ENCODE results near the gene CEMIP.
A peak's percentile ranks its signal among the peaks of the same experiment; 100 is the strongest.

Gene CEMIP

DNA sequence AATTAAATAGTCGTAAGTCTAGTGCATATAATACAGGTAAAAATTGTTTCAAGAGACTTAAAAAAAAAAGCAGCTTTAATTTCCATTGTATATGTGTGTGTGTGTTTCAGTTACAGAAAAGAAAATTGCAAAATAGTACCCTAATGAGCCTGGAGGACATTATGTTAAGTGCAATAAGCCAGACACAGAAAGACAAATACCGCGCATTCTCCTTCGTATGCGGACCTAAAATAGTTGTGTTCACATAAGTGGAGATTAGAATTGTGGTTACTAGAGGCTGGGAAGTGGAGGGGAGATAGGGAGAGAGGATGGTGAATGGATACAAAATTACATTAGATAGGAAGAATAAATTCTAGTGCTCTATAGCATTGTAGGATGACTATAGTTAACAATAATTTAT, 206.8 kb downstream of the CEMIP start:
- no peak for DNase-seq (ENCODE audit: low spot score)

DNA sequence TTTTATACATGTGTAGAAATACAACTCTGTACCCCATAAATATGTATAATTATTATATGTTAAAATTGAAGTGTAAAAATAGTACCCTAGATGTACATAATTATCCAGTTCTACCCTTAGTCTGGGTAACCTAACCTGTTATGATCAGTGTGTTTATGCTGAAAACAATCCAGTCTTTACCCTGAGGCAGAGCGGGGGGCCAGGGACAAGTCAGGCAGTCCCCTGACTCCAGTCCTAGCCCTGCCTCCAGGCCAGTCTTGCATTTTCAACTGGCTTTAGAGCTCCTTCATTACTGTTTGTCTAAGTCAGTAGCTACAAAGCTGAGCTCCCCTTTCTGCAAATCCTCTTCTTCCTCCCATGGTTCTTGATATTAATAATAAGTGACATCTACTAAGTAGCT, 207.3 kb downstream of the CEMIP start:
- DNase-seq (ENCODE audit: low spot score): no peak

DNA sequence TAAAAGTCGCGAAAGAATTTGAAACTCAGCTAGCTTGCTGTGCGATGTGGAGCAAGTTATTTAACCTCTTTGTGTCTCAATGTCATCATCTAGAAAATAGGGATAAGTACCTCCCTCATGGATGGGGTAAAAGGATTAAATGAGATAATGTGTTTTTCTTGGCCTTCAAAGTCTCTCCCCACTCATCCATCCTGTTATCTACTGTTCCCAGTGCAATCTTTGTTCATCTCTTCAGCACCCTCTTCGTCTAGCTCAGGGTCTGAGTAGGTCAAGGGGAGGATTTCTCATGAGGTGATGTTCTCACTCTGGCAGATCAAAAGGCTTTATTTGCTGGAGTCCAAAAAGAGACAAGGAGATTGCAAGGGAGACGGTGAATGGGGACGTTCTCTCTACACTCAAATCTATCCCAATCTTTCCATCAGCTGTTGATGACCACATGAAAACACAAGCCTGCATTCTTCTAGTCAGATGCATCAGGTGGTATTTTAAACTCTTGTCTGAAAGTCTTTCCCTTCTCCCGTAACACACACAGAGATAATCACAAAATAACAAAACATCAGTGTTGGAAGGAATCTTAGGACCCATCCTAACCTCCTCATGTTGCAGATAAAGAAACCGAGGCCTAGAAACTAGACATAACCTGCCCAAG, 209.1 kb downstream of the CEMIP start:
- DNase-seq (ENCODE audit: low spot score): no peak

DNA sequence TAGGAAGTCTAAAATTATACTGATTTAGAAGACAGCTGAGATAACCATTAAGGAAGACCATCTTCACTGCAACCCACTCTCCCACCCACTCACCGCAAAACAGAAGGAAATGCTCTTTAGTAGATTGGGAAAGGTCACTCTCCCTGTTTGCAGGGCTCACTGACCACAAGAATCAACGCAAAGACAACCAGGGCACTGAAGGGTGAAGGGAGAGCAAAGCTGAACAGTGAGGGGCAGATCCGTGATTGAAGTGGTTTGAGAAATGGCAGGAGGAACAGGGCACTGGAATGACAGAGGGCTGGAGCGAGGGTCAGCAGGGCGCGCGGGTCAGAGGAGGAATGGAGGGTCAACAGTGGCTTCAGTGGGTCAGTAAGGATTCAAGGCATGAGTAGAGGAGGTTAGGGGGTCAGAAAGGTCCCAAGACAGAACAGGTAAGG, 209.9 kb downstream of the CEMIP start:
- DNase-seq (ENCODE audit: low spot score): no peak

DNA sequence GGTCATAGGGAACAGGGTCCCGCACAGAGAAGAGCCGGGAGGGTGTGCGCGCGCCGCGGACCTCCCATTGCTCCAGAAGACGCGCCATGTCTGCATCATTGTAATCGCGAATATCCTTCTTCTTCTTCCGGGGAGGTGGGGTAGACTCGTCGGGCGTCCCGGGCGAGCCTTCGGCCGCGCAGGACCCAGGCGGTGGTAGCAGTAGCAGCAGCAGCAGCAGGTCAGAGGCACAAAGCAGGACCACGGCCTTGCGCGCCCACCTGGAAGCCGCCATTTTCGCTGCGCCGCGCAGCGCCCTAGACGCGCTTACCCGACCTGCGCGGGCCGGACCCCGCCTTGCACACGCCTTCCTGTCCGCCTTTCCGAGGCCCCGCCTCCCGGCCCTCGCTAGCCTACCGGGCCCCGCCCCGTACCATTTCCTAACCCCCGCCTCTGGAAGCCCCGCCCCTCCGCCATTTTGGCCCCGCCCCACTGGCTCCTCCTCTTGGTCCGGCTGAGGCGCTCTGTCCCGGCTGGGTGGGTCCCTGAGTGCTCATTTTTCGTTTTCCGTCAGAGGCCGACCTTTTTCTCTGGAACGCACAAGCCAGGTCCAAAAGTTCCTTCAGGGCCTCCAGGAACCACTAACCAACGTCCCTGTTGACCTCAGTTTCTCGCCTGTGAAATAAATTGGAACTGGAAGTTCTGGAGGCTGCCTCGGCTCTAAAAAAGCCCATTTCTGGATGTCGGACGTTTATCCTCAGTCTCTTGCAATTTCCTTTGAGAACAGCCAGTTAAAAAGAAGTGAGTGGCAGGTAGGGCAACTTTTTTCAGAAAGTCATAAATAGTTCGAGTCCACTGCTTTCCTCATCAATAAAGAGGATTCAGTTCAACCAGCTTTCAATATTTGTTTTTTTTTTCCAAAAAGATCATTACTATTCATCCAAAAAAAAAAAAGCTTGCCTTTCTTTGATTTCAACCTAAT, 210.6 kb downstream of the CEMIP start, which contains the start of gene MESD:
Gene MESD (minus strand): TSS at position 302 of the 961 bp plus-strand sequence. CDS start 28 bp downstream, at position 274.
- peak; percentile 96 for DNase-seq (ENCODE audit: low spot score)

DNA sequence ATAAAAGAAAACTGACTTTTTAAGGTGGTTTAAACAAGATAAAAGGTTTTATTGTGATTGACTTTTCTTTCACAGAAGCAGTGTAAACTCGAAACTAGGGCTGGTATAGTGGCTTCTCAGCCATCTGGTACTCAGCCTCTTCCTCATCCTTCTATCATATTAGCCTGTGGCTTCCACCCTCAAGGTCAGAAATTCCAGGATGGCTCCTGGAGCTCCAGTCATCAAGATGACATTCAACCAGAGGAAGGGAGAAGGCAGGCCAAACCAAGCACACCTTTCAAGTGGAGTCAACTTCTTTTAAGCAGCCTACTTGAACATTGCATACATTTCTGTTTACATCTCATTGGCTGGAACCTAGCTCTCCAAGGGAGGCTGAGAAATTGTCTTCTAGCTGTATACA, 211.8 kb downstream of the CEMIP start:
- DNase-seq (ENCODE audit: low spot score): no peak

DNA sequence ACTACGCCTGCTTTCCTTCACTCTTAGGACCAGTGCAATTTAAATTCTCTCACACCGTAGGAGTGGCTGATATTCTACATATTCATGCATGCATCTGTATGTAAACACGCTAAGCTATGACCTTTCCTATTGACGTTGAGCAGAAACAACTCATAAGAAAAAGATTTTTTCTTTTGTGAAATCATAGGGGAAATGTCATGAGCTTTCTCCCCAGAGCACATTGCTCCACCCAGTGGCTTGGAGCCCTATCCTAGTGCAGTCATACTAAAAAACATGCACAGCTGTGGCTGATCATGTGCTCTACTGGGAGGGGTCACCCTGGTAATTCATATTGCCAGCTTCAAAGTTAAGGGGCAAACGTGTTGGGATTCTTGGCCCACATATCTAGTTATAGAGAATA, 212.3 kb downstream of the CEMIP start:
- no peak for DNase-seq (ENCODE audit: low spot score)

DNA sequence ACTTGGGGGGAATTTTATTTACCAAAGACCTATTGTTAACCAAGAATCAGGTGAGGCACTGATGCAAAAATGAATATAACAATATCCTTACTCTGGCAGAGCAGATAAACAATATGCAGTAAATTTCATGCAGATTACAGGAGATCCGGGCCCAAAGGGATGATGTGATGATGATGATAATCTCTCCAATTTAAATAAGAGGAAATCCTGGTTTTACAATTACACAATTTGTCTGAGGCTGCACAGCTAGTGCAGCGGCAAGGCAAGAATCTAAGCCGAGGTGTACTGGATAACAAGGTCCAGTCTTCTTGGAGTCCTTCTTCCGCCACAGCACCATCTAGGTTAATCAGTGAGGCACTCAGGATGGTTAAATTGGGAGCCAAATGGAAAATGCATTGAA, 212.8 kb downstream of the CEMIP start:
- no peak for DNase-seq (ENCODE audit: low spot score)

DNA sequence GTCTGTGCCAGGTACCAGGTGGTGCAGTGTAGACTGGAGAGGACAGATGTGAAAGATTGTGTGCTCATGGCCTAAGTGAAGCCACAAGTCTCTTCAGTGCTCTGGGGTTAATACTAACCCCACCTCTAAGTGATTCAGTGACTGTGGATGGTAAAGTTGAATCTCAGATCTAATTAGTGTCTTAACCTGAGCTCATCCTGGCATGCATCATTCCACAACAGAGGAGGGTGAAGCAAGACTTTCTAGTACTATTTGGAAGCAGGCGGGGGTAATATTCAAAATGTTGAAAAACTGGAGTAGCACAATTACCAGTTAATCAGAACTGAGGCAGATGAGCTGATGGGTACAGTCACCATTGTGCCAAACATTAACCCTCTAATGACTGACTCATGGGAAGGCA, 213.3 kb downstream of the CEMIP start:
- no peak for DNase-seq (ENCODE audit: low spot score)

DNA sequence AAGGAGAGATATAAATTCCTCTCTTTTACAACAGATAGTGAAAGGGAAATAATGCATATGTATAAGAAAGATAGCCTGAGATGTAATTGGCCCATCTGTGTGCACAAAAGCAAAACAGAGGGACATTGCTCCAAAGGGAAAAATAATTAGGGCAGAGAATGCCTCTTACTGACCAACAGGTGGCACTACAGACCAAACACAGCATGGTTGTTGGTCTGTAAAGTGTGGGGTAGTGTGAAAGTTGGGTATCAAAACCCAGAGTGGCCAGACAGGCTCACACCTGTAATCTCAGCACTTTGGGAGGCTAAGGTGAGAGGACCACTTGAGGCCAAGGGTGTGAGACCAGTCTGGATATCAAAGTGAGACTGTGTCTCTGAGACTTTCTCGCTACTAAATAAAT, 217.1 kb downstream of the CEMIP start:
- no peak for DNase-seq (ENCODE audit: low spot score)

DNA sequence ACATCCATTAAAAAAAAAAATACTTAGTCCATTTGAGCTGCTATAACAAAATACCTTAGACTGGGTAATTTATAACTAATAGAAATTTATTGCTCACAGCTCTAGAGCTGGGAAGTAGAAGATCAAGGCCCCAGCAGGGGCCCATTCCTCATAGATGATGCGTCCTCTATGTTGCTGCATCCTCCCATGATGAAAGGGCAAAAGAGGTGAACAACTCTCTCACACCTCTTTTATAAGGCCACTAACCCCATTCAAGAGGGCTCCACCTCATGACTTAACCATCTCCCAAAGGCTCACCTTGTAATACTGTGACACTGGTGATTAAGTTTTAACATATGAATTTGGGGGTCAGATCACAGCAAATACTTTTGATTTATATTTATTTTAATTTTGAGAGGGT, 218.5 kb downstream of the CEMIP start:
- no peak for DNase-seq (ENCODE audit: low spot score)

DNA sequence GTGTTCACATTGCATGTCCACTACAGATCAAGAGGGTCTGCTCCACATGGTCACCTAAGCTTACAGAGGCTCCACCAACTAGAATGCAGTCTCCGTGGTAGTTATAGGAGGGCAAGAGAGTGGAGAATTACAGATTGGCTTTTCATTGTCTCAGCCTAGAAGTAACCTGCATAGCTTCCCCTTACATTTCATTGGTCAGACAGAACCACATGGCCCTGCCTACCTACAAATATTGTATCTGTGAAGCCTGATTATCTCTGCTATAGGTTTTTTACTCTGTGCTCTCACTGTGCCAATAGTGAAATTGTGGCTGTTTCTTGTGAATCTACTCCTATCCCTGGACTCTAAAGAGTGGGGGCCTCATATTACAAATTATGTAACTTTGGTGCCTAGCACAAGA, 219.1 kb downstream of the CEMIP start:
- no peak for DNase-seq (ENCODE audit: low spot score)

DNA sequence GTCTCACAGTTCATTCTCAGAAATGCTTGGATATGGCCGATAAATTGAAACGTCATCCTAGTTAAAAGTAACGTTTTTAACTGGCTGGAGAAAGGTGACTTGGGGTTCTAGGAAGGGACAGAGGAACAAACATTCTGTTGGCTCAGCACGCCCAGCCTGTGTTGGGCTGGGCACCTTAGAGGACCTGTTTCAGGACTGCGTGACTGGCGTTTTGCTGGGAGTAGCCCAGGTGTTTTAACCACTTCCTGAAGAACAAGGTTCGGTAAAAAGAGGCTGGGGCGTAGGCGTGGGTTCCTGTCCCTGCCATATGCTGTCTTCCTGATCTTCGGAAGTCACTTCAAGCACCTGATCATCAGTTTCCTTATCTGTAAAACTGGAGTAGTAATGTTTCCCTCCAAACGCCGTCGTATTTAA, 220.5 kb downstream of the CEMIP start:
- DNase-seq (ENCODE audit: low spot score): peak; percentile 70

DNA sequence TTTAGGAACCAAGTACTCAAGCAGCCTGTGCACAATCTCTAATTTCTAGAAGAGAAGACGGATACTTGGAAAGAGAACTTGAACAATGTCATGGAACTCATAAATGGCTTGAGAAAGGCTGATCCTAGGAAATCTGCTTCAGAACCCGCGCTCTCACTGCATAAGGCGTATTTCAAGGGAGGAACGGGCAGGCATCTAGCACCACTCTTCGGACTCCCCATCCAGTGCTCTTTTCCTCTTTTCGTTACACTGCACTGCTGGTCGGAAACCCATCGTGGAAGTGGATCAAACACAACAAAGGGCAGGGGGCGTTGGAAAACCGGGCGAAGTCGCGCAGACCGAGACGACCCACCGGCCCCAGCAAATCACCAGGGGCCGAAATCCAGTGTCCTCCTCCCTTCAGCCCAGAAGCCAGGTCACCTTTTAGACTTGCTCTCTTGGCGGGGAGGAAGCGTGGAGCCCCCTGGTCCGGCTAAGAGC, 221.0 kb downstream of the CEMIP start:
- DNase-seq (ENCODE audit: low spot score): peak; percentile 32

DNA sequence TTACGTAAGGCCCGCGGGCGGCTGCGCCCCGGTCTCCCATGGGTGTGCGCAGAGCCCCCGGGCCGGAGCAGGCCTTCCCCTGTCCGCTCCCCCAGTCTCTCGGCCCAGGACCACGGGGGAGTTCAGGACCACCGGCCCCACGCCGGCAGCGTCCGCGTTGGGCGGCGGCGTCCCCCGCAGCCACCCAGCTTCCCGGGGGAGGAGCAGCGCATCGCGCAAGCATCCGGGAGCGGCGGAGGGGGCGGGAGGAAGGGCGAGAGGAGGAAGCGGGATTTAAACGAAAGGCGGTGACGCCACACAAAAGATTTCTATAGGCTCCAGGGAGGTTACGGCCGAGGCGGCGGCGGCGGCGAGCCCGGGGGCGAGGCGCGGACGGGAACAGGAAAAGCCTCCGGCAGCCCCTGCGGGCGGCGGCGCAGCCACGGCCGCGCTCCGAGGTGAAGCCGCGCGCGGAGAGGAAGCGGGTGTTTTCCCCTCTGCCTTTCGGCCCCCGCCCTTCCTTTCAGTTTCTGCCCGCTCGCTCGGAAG, 221.5 kb downstream of the CEMIP start, which contains the start of gene TLNRD1:
Gene TLNRD1 (plus strand): TSS at position 300 of the 528 bp plus-strand sequence. CDS start 1,349 bp downstream, outside the sequence.
- DNase-seq (ENCODE audit: low spot score): peak; percentile 85

Data from CD4-positive, alpha-beta T cell treated with Interleukin-15 for 4 hours (primary cell).